ENCODE data around the gene TARS1. TPM values are rescaled to one million over a fixed set of nuclear protein-coding genes. Genes with fewer than 3 reads are reported as not detected.

The TARS1 gene
- total and polyA plus RNA-seq, 7 donors, result 50.8 to 152 (median 66.3) TPM

GRCh38 chr5:33468775-33469435 is 28.1 kb downstream of the TARS1 start:
- H3K27me3 ChIP-seq (ENCODE audit: insufficient read depth in 3 of 3, low read length in 2 of 3), result no peaks in the 10 kb centered on the region
- WGBS, 3 donors, result 80 to 85% (median 82%) methylated on average over 9 of the region's 9 CpGs
- TF ChIP-seq, protein P1, sequence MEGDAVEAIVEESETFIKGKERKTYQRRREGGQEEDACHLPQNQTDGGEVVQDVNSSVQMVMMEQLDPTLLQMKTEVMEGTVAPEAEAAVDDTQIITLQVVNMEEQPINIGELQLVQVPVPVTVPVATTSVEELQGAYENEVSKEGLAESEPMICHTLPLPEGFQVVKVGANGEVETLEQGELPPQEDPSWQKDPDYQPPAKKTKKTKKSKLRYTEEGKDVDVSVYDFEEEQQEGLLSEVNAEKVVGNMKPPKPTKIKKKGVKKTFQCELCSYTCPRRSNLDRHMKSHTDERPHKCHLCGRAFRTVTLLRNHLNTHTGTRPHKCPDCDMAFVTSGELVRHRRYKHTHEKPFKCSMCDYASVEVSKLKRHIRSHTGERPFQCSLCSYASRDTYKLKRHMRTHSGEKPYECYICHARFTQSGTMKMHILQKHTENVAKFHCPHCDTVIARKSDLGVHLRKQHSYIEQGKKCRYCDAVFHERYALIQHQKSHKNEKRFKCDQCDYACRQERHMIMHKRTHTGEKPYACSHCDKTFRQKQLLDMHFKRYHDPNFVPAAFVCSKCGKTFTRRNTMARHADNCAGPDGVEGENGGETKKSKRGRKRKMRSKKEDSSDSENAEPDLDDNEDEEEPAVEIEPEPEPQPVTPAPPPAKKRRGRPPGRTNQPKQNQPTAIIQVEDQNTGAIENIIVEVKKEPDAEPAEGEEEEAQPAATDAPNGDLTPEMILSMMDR (IDR thresholded peaks at IDR 0.05), result no peak
- H3K36me3 ChIP-seq (ENCODE audit: insufficient read depth in 1 of 2, low read depth in 1 of 2), result peaks cover 10 to 99% of the 10 kb centered on the region in 2 donors
- H3K4me1 ChIP-seq, result no peaks in the 10 kb centered on the region
- H3K4me3 ChIP-seq, result no peak overlapping the region
- H3K27ac ChIP-seq, result no peak overlapping the region
- no peak for ATAC-seq
- DNase-seq, result no peak
- intact Hi-C loops (cut with DNase I), result loop anchor here in 1 of 2 donors (10.0 kb wide), 1 partner anchor 1064 kb away; no protein-coding TSS in a partner anchor
- H3K9me3 ChIP-seq, result no peaks in the 10 kb centered on the region

DNA sequence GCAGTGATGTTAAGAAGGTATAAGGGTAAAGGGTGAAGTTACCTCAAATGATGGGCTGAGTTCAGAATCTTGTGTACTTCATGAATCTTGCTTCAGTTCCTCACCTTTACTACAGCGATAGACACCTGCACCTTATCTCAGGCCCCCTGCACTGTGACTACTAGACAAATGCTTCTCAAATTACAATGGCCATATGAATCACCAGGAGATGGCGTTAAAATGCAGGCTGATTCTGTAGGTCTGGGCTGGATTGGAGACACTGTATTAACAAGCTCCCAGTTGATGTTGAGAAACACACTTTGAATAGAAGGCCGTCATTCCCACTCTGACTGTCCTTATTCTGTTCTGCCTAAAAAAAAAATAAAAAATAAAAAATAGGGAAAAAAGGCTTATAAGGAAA is 29.8 kb downstream of the TARS1 start:
- peak in 3 of 4 donors; percentile 17 to 41 (median 40) for ATAC-seq
- H3K36me3 ChIP-seq (ENCODE audit: insufficient read depth in 1 of 2, low read depth in 1 of 2), result peaks cover 19 to 99% of the 10 kb centered on the region in 2 donors

GRCh38 chr5:33472805-33473409 is 32.1 kb downstream of the TARS1 start:
- Histone ChIP-seq H3K9me3 (no peaks in the 10 kb centered on the region), H3K27ac (no peak overlapping the region), H3K4me3 (no peak overlapping the region), H3K4me1 (no peaks in the 10 kb centered on the region), H3K36me3 (ENCODE audit: insufficient read depth in 1 of 2, low read depth in 1 of 2) (peaks cover 18 to 98% of the 10 kb centered on the region in 2 donors), H3K27me3 (ENCODE audit: insufficient read depth in 3 of 3, low read length in 2 of 3) (no peaks in the 10 kb centered on the region)
- no peak for ATAC-seq
- DNase-seq, result no peak
- intact Hi-C loops (cut with DNase I), result no loop called here
- 43 to 57% (median 50%) methylated on average over 2 of the region's 2 CpGs for WGBS, 3 donors
- TF ChIP-seq, protein P1 (IDR thresholded peaks at IDR 0.05), result no peak

More for the DNA sequence above, 29.8 kb downstream of the TARS1 start:
- no peaks in the 10 kb centered on the region for H3K4me1 ChIP-seq
- no peak overlapping the region for H3K4me3 ChIP-seq
- no peak for DNase-seq
- intact Hi-C loops (cut with DNase I), result no loop called here
- no peaks in the 10 kb centered on the region for H3K9me3 ChIP-seq
- TF ChIP-seq, protein P1 (IDR thresholded peaks at IDR 0.05), result peak; percentile 15
- H3K27me3 ChIP-seq (ENCODE audit: insufficient read depth in 3 of 3, low read length in 2 of 3), result no peaks in the 10 kb centered on the region
- H3K27ac ChIP-seq, result no peak overlapping the region
- WGBS, 3 donors, result 74 to 87% (median 77%) methylated on average over 3 of the region's 3 CpGs

- no peak overlapping the region for H3K27ac ChIP-seq
- peaks cover 18 to 95% of the 10 kb centered on the region in 2 donors for H3K36me3 ChIP-seq (ENCODE audit: insufficient read depth in 1 of 2, low read depth in 1 of 2)
- intact Hi-C loops (cut with DNase I), result no loop called here
- no peaks in the 10 kb centered on the region for H3K27me3 ChIP-seq (ENCODE audit: insufficient read depth in 3 of 3, low read length in 2 of 3)
- H3K4me3 ChIP-seq, result no peak overlapping the region
- ATAC-seq (no peak), DNase-seq (no peak)
- H3K9me3 ChIP-seq, result no peaks in the 10 kb centered on the region
- WGBS, 3 donors, result 93 to 98% (median 95%) methylated on average over 2 of the region's 2 CpGs
- H3K4me1 ChIP-seq, result no peaks in the 10 kb centered on the region
- TF ChIP-seq, protein P1 (IDR thresholded peaks at IDR 0.05), result no peak
Measured at GRCh38 chr5:33474004-33474403, 33.2 kb downstream of the TARS1 start.

Measured in psoas muscle (tissue), 8 donors.